ENCODE data around the gene ETNPPL.

- TF ChIP-seq CTCF (IDR thresholded peaks at IDR 0.05) (no peak), POLR2A (IDR thresholded peaks at IDR 0.05) (no peak), EP300 (IDR thresholded peaks at IDR 0.05) (no peak)
Observed at GRCh38 chr4:108774809-108775530, 12.1 kb upstream of the ETNPPL start.
